Mammary epithelial cell (primary cell): ENCODE results near the gene HLA-G.

Experiments used
- CTCF ChIP-seq, 2 donors: IDR thresholded peaks in 1 of 2; conservative IDR thresholded peaks in 1 of 2; 2 replicates each; pipeline ENCODE4 v1.5.1; 2011 to 2012; ENCODE audit warnings: inconsistent platforms in 2 of 2, low read length in 2 of 2, mild to moderate bottlenecking in 2 of 2, control low read depth in 1 of 2, low read depth in 1 of 2; ENCODE audit not compliant: insufficient read depth in 1 of 2; ENCODE audit errors: extremely low read depth in 1 of 2
- EZH2 ChIP-seq: IDR thresholded peaks from 2 replicates; pipeline ENCODE4 v1.6.1; 2012; ENCODE audit warnings: low read length, inconsistent platforms, borderline replicate concordance

- no peak for TF ChIP-seq CTCF (conservative IDR thresholded peaks at IDR 0.05 in 1 of 2, IDR thresholded peaks at IDR 0.05 in 1 of 2; ENCODE audit: extremely low read depth in 1 of 2, insufficient read depth in 1 of 2, low read depth in 1 of 2, low read length in 2 of 2)
- no peak for TF ChIP-seq EZH2
These were observed 25.6 kb downstream of the HLA-G start for GRCh38 chr6:29853245-29853644.
